ENCODE measurements around the gene ZNF71.

- TF ChIP-seq CTCF (IDR thresholded peaks at IDR 0.05) (no peak), POLR2A (IDR thresholded peaks at IDR 0.05) (no peak)
Measured at GRCh38 chr19:56577719-56578602, 17.1 kb upstream of the ZNF71 start.
